Liver (tissue), 3 donors: ENCODE results near the gene AMACR.

Experiments used
- GABPA ChIP-seq, 2 donors: IDR thresholded peaks in 1 of 2; conservative IDR thresholded peaks in 1 of 2; 2 replicates each; pipeline ENCODE4 v1.6.1; 2016; ENCODE audit warnings: antibody characterized with exemption in 2 of 2, mild to moderate bottlenecking in 1 of 2, moderate library complexity in 1 of 2
- JUND ChIP-seq, 2 donors: IDR thresholded peaks; 2 replicates each; pipeline ENCODE4 v1.6.1; 2016; ENCODE audit warnings: antibody characterized with exemption in 2 of 2
- TAF1 ChIP-seq: conservative IDR thresholded peaks from 2 replicates; pipeline ENCODE4 v1.6.1; 2016; ENCODE audit warnings: antibody characterized with exemption, mild to moderate bottlenecking
- YY1 ChIP-seq: IDR thresholded peaks from 2 replicates; pipeline ENCODE4 v1.6.1; 2016; ENCODE audit warnings: antibody characterized with exemption, mild to moderate bottlenecking
- ZBTB33 ChIP-seq: IDR thresholded peaks from 2 replicates; pipeline ENCODE4 v1.6.1; 2016; ENCODE audit warnings: antibody characterized with exemption
- TF ChIP-seq, protein P1 (sequence below): fragments of 150-350 bp; IDR thresholded peaks from 2 replicates; pipeline ENCODE4 v1.5.1; 2017; ENCODE audit warnings: improper control_type of control experiment, low read depth, low read length; ENCODE audit not compliant: missing input control
- donor health status: healthy.
- donor health status: healthy.

DNA sequence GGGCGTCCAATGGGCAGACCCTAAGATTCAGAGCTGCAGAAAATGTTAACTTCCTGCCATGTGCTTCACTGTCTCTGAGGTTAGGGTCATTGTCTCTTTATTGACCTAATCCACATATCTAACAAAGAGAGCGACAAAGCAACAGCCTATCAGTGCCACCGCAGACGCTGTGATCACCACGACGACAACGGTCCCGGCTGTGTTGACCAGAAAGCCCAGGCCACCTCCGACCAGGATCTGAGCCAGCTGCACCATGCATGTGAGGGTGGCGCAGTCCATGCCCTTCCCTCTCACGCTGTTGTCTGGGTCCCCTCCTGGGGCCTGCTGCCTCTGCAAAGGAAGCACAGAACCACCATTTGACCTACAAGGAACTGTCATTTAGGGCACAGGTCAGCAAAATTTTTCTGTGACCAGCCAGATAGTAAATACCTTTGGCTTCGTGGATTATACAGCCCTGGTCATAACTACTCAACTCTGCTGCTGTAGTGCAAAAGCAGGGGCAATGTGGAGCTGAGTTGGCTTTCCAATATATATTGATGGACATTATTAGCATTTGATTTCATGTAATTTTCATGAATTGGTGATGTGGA lies 63.2 kb downstream of the AMACR start:
- TF ChIP-seq GABPA (IDR thresholded peaks at IDR 0.05 in 1 of 2, conservative IDR thresholded peaks at IDR 0.05 in 1 of 2) (no peak), TAF1 (no peak), YY1 (no peak), ZBTB33 (no peak), JUND (IDR thresholded peaks at IDR 0.05) (no peak)
- TF ChIP-seq, protein P1, sequence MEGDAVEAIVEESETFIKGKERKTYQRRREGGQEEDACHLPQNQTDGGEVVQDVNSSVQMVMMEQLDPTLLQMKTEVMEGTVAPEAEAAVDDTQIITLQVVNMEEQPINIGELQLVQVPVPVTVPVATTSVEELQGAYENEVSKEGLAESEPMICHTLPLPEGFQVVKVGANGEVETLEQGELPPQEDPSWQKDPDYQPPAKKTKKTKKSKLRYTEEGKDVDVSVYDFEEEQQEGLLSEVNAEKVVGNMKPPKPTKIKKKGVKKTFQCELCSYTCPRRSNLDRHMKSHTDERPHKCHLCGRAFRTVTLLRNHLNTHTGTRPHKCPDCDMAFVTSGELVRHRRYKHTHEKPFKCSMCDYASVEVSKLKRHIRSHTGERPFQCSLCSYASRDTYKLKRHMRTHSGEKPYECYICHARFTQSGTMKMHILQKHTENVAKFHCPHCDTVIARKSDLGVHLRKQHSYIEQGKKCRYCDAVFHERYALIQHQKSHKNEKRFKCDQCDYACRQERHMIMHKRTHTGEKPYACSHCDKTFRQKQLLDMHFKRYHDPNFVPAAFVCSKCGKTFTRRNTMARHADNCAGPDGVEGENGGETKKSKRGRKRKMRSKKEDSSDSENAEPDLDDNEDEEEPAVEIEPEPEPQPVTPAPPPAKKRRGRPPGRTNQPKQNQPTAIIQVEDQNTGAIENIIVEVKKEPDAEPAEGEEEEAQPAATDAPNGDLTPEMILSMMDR, result no peak
